ENCODE results near the gene TMEM72.
A peak's percentile ranks its signal among the peaks of the same experiment; 100 is the strongest.

TMEM72 gene

GRCh38 chr10:44969854-44970253, 58.7 kb downstream of the TMEM72 start:
- no peak for DNase-seq

GRCh38 chr10:44970812-44971395, 59.8 kb downstream of the TMEM72 start:
- no peak for DNase-seq

GRCh38 chr10:44971434-44971833, 60.3 kb downstream of the TMEM72 start:
- no peak for DNase-seq

GRCh38 chr10:44971935-44972757, 61.0 kb downstream of the TMEM72 start:
- DNase-seq = no peak

- DNase-seq = no peak
Measured at GRCh38 chr10:44972874-44973306, 61.8 kb downstream of the TMEM72 start.

- DNase-seq = no peak
Measured at GRCh38 chr10:44973323-44974081, 62.4 kb downstream of the TMEM72 start.

- DNase-seq = no peak
Measured at GRCh38 chr10:44974082-44974627, 63.0 kb downstream of the TMEM72 start.

GRCh38 chr10:44974628-44975430, 63.7 kb downstream of the TMEM72 start:
- no peak for DNase-seq

GRCh38 chr10:44975431-44976331, 64.5 kb downstream of the TMEM72 start:
- DNase-seq = no peak

GRCh38 chr10:44976352-44977198, 65.4 kb downstream of the TMEM72 start:
- DNase-seq = no peak

GRCh38 chr10:44977287-44978212, 66.4 kb downstream of the TMEM72 start:
- DNase-seq = no peak

- no peak for DNase-seq
Measured at GRCh38 chr10:44978213-44978569, 67.1 kb downstream of the TMEM72 start.

GRCh38 chr10:44978570-44979280, 67.6 kb downstream of the TMEM72 start, which contains the start of gene DEPP1:
Gene DEPP1, minus strand, starts transcription at chr10:44978809. Its CDS starts 779 bp downstream, at chr10:44978030.
- DNase-seq = peak; percentile 60 to 61

GRCh38 chr10:44979281-44980191, 68.4 kb downstream of the TMEM72 start:
- no peak for DNase-seq

GRCh38 chr10:44980309-44981171, 69.4 kb downstream of the TMEM72 start:
- DNase-seq = no peak

Data from NCI-H2081 (cell line).